Kidney epithelial cell (primary cell): ENCODE measurements around the gene KIRREL3. TPM values are rescaled to one million over a fixed set of nuclear protein-coding genes. Genes with fewer than 3 reads are reported as not detected.

Experiments
- DNase-seq: peaks from one replicate; pipeline ENCODE4 v3.0.0-alpha.2; 2010; ENCODE audit warnings: low read depth
- H3K27me3 ChIP-seq: 2 replicates; pipeline ENCODE4 v1.6.0; 2011; ENCODE audit warnings: low read length; ENCODE audit not compliant: control insufficient read depth, insufficient read depth
- H3K36me3 ChIP-seq: 2 replicates; pipeline ENCODE4 v1.5.1; 2011; ENCODE audit warnings: low read length; ENCODE audit not compliant: control insufficient read depth, insufficient read depth
- H3K4me3 ChIP-seq: 2 replicates; pipeline ENCODE4 v1.5.1; 2011; ENCODE audit warnings: low read depth, mild to moderate bottlenecking, control low read depth, low read length
- total RNA-seq: library from RNA; depleted of rRNA; stranded (reverse); fragments of >200 nt; gene quantifications from 2 replicates; pipeline ENCODE4 v1.2.3, GENCODE V29; 2015
- TF ChIP-seq, protein P1 (sequence below): IDR thresholded peaks from 2 replicates; pipeline ENCODE4 v1.5.1; 2011; ENCODE audit warnings: mild to moderate bottlenecking, moderate library complexity, low read length, control low read depth, inconsistent platforms; ENCODE audit not compliant: insufficient read depth, poor library complexity, severe bottlenecking

KIRREL3 gene
- total RNA-seq, 1 donor from 2014 or later = 1.3 TPM

GRCh38 chr11:126892756-126893155 lies 107.8 kb downstream of the KIRREL3 start:
- Histone ChIP-seq H3K36me3 (no peaks in the 10 kb centered on the region), H3K4me3 (no peak overlapping the region), H3K27me3 (no peaks in the 10 kb centered on the region)
- no peak for DNase-seq
- TF ChIP-seq, protein P1, sequence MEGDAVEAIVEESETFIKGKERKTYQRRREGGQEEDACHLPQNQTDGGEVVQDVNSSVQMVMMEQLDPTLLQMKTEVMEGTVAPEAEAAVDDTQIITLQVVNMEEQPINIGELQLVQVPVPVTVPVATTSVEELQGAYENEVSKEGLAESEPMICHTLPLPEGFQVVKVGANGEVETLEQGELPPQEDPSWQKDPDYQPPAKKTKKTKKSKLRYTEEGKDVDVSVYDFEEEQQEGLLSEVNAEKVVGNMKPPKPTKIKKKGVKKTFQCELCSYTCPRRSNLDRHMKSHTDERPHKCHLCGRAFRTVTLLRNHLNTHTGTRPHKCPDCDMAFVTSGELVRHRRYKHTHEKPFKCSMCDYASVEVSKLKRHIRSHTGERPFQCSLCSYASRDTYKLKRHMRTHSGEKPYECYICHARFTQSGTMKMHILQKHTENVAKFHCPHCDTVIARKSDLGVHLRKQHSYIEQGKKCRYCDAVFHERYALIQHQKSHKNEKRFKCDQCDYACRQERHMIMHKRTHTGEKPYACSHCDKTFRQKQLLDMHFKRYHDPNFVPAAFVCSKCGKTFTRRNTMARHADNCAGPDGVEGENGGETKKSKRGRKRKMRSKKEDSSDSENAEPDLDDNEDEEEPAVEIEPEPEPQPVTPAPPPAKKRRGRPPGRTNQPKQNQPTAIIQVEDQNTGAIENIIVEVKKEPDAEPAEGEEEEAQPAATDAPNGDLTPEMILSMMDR = no peak

- no peak for DNase-seq
- H3K4me3 ChIP-seq = no peak overlapping the region
- H3K36me3 ChIP-seq = no peaks in the 10 kb centered on the region
- H3K27me3 ChIP-seq = no peaks in the 10 kb centered on the region
- TF ChIP-seq, protein P1 = no peak
Observed at GRCh38 chr11:126891556-126892217, 108.9 kb downstream of the KIRREL3 start.

DNA sequence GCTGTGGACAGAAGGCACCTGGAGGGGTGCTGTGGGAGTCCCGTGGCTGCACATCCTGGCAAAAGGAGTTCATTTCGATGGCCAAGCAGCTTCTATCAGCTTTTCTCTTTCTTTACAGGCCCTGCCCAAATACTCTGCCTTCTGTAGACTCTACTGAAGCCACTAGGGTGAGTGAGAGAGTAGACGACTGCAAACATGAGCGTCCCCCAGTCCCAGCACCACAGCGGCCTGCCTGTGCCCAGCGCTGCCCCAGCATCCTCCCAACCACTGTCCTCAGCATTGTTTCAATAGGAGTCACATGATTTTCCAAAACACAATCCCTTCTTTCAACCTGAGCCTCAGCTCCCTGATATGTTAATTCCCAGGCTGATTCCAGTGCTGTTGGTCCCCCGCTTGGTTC lies 110.0 kb downstream of the KIRREL3 start:
- Histone ChIP-seq H3K4me3 (no peak overlapping the region), H3K27me3 (no peaks in the 10 kb centered on the region), H3K36me3 (no peaks in the 10 kb centered on the region)
- DNase-seq = no peak
- TF ChIP-seq, protein P1 = no peak

DNA sequence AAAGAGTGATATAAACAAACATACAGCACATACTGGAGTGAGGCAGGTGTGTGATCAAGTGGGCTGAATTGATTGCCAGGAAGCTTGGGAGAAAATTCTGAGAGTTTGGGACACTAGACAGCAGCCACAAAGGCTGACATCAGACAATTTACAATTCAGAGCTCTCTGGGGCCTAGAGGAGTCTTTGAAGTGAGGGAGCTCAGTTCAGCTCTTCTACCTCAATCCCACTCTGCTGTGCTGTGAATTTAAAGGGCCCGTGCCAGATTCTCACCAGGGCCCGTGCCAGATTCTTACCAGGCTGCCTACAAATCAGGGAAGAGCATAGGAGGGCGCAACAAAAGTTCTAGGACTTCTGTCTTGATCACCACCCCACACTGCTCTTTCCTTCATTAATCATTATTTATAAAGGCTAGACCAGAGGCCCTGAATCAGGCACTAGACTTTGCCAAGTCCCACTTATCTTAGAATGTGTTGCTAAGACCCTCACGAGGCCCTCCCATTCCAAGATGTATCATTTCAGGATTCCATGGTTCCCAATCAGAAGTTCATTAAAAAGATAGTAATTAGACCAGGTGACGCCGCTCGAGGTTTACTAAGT lies 112.4 kb downstream of the KIRREL3 start:
- H3K27me3 ChIP-seq = no peaks in the 10 kb centered on the region
- DNase-seq = no peak
- TF ChIP-seq, protein P1 = no peak
- no peak overlapping the region for H3K4me3 ChIP-seq
- H3K36me3 ChIP-seq = no peaks in the 10 kb centered on the region

DNA sequence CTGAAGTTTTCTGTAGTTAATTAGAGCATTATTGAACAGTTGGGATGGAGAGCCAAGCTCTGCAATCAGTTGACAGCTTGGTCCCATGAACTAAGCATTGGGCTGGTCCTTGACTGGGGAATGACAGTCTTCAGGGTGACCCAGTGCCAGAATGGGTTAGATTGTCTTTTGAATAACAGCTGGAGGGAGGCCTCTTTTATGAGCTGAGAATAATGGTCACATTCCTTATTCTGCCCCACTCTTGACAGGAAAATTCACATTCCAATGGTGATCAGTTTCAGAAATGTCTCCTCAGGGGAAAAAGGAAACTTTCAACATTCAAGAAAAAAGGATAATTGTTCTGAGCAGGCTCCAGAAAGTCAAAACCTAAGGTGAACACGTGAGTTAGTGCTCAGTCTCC lies 113.9 kb downstream of the KIRREL3 start:
- no peak for DNase-seq
- H3K36me3 ChIP-seq = no peaks in the 10 kb centered on the region
- TF ChIP-seq, protein P1 = no peak
- no peak overlapping the region for H3K4me3 ChIP-seq
- no peaks in the 10 kb centered on the region for H3K27me3 ChIP-seq

DNA sequence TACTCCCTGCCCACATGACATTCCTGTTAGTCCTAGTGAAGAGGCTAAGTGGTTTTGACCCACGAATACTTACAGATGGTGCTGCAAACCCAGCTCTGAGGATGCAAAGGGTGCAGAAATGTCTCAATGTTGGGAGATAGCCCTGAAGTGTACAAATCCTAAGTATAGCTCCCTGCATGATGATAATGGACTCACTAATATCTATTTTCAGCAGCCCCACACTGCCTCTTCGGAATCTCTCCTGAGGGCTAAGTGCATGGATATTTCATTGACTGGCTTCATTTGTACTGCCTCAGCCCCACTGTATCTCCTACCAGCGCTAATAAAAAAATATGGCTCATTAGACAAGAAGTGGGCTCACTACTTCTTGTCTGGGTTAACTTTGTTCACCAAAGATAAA lies 114.5 kb downstream of the KIRREL3 start:
- no peaks in the 10 kb centered on the region for H3K36me3 ChIP-seq
- no peaks in the 10 kb centered on the region for H3K27me3 ChIP-seq
- TF ChIP-seq, protein P1 = no peak
- no peak for DNase-seq
- no peak overlapping the region for H3K4me3 ChIP-seq
